GM12872 (cell line): ENCODE data around the gene PRR30.

Experiments
- TF ChIP-seq, protein P1 (sequence below): IDR thresholded peaks from 3 replicates; pipeline ENCODE4 v1.5.1; 2011; ENCODE audit warnings: low read depth, mild to moderate bottlenecking, low read length, moderate library complexity; ENCODE audit not compliant: insufficient read depth

PRR30 gene

DNA sequence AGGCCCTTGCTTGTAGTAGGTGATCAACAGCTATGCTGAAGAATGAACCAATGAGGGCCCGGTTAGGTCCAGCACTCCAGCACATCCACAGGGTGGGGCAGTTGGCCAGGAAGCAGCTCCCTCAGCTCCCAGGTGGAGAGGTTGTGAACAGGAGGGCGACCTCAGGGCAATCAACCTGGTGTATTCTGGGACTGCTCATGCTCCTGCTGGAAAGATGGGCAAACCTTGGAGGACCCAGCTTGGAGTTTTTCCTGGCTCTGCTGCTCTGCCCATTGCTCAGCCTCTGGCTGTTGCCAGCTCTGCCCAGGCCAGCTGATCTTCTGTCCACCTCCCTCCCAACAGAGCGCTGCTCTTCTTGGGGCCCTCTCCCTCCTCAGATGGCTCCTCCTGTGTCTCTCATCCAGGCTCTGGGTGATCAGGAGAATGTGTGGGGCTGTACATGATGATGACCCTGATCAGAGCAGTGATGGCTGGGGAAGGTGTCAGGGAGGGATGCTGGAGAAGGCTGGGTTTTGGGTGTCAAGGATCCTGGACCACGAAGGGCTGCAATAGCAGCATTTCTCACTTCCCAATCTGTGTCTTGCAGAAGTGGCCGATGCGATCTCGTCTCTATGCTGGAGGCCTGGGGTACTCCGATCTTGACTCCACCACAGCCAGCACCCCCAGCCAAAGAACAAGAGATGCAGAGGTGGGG lies 13.0 kb upstream of the PRR30 start:
- TF ChIP-seq, protein P1, sequence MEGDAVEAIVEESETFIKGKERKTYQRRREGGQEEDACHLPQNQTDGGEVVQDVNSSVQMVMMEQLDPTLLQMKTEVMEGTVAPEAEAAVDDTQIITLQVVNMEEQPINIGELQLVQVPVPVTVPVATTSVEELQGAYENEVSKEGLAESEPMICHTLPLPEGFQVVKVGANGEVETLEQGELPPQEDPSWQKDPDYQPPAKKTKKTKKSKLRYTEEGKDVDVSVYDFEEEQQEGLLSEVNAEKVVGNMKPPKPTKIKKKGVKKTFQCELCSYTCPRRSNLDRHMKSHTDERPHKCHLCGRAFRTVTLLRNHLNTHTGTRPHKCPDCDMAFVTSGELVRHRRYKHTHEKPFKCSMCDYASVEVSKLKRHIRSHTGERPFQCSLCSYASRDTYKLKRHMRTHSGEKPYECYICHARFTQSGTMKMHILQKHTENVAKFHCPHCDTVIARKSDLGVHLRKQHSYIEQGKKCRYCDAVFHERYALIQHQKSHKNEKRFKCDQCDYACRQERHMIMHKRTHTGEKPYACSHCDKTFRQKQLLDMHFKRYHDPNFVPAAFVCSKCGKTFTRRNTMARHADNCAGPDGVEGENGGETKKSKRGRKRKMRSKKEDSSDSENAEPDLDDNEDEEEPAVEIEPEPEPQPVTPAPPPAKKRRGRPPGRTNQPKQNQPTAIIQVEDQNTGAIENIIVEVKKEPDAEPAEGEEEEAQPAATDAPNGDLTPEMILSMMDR = no peak

DNA sequence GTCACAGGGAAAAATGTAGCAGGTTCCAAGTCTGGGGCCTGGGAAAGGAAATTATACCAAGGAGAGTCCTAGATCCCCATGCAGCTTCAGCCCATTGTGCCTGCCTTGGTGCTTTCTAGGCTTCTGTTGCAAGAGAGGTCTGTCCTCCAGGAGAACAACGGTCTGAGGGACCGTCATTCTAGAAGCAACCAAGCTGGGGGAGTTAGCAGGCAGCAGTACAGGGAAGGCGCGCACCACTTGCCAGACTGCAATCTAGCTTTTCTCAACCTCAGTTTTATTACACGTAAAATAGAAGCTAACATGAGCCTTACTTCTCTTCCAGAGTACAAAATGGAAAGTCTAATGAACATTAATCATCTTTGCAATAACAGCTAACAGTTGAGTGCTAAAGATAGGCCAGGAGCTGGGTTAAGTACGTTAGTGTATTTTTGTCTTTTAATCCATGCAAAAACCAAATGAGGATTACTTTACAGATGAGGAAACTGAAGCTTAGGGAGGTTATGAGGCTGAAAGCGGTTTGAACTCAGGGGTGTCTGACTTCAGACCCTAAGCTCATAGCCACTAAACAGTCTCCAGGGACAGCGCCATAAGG lies 11.5 kb upstream of the PRR30 start:
- TF ChIP-seq, protein P1 = no peak

DNA sequence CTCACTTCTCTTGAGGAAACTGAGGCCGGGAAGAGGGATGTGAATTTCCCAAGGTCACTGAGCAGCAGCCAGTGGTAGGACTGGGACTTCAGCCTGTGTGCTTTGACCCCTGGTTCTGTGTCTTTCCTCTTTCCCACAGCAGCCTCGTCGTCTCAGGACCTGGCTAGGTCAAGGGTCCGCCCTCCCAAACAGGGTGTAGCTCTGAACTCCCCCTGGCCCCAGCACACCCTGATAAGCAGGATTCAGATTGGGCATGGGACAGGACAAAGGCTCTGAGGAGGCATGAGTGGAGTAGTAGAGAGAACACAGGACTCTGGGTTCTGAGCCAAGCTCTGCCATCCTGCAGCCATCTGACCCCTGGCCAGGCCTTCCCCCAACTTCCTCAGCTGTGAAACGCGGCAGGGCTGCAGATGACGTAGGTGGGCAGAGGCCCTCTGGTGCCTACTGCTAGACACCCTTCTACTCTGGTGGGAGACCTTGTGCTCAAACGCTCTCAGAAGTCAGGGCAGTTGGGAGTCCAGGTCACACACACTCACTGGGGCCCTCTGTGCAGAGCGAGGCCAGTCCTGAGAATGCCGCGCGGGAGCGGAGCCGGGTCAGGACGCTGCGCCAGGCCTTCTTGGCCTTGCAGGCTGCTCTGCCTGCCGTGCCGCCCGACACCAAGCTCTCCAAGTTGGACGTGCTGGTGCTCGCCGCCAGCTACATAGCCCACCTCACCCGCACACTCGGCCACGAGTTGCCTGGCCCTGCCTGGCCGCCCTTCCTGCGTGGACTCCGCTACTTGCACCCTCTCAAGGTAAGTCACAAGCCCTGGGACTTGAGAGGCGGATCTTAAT lies 10.6 kb upstream of the PRR30 start:
- TF ChIP-seq, protein P1 = no peak

DNA sequence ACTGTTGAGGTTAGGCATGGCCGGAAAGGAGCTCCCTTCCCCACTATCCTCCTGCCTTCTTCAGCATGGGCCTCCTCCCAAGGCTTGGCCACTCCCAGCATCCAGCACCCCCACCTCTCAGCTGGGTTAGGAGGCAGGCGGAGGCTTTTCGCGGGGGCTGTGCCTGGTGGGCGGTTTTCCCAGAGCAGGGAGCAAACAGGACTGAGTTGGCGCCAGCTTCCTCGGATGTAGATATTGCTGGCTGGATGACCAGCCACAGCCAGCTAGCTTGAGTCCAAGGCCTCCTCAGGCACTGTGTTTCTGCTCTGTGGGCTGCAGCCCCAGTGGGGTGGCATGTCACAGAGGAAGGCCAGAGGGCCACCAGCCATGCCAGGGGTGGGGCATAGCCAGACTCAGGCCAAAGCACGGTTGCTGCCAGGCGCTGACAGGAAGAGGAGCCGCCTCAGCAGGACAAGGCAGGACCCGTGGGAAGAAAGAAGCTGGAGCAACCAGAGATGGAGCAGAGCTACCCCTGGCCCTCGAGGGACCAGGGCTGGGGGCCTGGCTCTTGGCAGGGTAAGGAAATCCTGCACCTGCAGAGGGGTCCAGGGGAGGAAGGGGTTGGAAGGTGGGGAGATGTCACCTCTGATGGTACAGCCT lies 9.7 kb upstream of the PRR30 start, which contains the start of gene TCF23:
TSS of gene TCF23 (plus strand) at position 204 of the 639 bp plus-strand sequence. CDS start at position 334, 130 bp downstream.
- TF ChIP-seq, protein P1 = no peak

DNA sequence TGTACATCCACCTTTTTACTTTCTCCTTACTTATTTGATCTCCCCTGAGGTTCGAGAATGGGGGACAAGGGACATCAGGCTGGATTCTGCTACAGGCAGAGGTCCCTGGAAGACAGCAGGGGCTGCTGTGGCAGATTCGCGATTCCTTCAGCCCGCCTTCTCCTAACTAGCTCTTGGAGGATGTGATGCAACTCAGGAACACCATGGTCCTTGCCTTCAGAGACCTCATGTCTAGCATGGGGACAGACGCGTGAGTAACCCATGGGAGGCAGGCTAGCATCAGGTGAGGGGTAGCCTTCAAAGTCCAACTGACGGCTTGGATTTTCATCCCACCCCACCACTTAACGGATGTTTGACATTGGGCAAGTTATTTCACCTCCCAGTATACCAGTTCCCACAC lies 8.7 kb upstream of the PRR30 start:
- TF ChIP-seq, protein P1 = no peak

DNA sequence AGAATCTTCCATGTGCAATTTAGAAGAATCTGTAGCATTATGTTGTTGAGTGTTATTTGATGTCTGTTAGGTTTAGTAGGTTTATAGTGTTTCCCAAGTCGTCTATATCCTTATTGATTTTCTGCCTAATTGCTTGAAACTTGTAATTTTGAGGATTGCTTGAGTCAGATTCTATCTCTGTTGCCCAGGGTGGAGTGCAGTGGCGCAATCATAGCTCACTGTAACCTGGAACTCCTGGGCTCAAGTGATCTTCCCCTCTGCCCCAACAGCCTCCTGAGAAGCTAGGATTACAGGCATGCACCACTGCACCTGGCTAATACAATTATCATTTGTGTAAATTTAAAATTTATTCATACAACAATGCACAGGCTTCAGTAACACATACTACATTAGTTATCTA lies 6.5 kb upstream of the PRR30 start:
- TF ChIP-seq, protein P1 = no peak

DNA sequence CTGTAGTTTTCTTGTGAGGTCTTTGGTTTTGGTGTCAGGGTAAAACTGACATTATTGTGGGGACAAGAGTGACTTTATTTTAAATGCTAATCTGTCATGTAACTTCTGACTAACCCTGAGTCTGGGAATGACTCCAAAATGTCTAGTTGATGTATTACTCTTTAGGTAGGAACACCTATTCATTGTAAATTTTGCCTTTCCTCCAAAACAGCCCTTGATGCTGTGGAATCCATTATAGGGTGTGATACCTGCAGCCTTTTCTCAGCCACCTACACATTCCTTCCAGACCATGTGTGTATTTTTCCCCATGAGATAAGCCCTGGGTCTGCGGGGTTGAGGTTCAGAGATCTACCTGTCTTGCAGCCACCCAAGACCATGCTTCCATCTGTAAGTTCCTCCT lies 4.1 kb upstream of the PRR30 start:
- TF ChIP-seq, protein P1 = no peak
